Measurements from ENCODE around the gene ZDHHC11.
"Not testable (repeated sequence)": the region's sequence is repeated elsewhere in the genome, so short reads cannot be mapped to it uniquely, and the experiment has no call there.

DNA sequence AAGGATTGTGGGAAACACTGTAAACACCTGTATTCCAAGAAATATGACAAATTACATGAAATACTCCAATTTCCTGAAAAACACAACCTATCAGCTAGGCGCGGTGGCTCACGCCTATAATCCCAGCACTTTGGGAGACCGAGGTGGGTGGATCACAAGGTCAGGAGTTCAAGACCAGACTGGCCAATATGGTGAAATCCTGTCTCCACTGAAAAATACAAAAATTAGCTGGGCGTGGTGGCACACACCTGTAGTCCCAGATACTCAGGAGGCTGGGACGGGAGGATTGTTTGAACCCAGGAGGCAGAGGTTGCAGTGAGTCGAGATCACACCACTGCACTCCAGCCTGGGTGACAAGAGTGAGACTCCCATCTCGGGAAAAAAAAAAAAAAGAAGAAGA is 87.8 kb downstream of the ZDHHC11 start:
- TF ChIP-seq, protein P1, sequence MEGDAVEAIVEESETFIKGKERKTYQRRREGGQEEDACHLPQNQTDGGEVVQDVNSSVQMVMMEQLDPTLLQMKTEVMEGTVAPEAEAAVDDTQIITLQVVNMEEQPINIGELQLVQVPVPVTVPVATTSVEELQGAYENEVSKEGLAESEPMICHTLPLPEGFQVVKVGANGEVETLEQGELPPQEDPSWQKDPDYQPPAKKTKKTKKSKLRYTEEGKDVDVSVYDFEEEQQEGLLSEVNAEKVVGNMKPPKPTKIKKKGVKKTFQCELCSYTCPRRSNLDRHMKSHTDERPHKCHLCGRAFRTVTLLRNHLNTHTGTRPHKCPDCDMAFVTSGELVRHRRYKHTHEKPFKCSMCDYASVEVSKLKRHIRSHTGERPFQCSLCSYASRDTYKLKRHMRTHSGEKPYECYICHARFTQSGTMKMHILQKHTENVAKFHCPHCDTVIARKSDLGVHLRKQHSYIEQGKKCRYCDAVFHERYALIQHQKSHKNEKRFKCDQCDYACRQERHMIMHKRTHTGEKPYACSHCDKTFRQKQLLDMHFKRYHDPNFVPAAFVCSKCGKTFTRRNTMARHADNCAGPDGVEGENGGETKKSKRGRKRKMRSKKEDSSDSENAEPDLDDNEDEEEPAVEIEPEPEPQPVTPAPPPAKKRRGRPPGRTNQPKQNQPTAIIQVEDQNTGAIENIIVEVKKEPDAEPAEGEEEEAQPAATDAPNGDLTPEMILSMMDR (IDR thresholded peaks at IDR 0.05): not testable (repeated sequence)
- not testable (repeated sequence) for TF ChIP-seq EP300, POLR2AphosphoS5 (IDR thresholded peaks at IDR 0.05)

Data from upper lobe of left lung (tissue), 4 donors.